ENCODE results near the gene MAG. TPM values are rescaled to one million over a fixed set of nuclear protein-coding genes. Genes with fewer than 3 reads are reported as not detected.
A peak's percentile ranks its signal among the peaks of the same experiment; 100 is the strongest.

The MAG gene
- total and polyA plus RNA-seq, 2 of the 13 experiments (the other 11 are each of a cell fraction or from before 2014, with no cell fraction given), result 0.20 to 1.3 TPM

DNA sequence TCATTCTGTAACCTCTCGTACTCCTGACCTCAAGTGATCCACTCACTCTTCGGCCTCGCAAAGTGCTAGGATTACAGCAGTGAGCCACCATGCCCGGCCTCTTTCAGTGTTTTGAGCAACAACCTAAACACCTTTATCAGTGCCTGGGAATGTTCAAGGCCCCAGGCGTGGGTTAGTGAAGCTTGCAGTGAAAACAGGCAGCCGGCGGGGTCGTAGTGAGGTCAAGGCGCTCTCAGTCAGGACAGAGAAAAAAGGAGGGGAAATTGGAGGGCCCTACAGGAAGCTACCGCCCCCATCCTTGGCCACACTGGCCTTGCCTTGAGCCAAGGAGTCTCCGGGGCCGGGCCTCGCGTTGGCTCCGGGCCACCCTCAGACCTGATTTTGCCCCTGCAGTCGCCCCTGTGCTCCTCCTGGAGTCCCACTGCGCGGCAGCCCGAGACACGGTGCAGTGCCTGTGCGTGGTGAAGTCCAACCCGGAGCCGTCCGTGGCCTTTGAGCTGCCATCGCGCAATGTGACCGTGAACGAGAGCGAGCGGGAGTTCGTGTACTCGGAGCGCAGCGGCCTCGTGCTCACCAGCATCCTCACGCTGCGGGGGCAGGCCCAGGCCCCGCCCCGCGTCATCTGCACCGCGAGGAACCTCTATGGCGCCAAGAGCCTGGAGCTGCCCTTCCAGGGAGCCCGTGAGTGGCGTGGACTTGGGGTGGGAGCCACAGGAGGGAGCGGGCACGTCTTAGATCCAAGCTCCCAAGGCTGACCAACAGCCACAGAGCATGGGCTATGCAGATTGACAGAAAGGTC is 17.7 kb downstream of the MAG start (continued):
- TF ChIP-seq, protein P1, sequence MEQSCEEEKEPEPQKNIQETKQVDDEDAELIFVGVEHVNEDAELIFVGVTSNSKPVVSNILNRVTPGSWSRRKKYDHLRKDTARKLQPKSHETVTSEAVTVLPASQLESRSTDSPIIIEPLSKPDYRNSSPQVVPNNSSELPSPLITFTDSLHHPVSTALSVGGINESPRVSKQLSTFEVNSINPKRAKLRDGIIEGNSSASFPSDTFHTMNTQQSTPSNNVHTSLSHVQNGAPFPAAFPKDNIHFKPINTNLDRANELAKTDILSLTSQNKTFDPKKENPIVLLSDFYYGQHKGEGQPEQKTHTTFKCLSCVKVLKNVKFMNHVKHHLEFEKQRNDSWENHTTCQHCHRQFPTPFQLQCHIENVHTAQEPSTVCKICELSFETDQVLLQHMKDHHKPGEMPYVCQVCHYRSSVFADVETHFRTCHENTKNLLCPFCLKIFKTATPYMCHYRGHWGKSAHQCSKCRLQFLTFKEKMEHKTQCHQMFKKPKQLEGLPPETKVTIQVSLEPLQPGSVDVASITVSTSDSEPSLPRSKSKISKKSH (CRISPR knock-in tag; IDR thresholded peaks at IDR 0.05; ENCODE audit: borderline replicate concordance), result 0 out of 2 replicates have a peak, but pooled peaks have one; percentile 15
- TF ChIP-seq, protein P2, sequence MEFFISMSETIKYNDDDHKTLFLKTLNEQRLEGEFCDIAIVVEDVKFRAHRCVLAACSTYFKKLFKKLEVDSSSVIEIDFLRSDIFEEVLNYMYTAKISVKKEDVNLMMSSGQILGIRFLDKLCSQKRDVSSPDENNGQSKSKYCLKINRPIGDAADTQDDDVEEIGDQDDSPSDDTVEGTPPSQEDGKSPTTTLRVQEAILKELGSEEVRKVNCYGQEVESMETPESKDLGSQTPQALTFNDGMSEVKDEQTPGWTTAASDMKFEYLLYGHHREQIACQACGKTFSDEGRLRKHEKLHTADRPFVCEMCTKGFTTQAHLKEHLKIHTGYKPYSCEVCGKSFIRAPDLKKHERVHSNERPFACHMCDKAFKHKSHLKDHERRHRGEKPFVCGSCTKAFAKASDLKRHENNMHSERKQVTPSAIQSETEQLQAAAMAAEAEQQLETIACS (CRISPR knock-in tag; IDR thresholded peaks at IDR 0.05), result no peak
- TF ChIP-seq, protein P3, sequence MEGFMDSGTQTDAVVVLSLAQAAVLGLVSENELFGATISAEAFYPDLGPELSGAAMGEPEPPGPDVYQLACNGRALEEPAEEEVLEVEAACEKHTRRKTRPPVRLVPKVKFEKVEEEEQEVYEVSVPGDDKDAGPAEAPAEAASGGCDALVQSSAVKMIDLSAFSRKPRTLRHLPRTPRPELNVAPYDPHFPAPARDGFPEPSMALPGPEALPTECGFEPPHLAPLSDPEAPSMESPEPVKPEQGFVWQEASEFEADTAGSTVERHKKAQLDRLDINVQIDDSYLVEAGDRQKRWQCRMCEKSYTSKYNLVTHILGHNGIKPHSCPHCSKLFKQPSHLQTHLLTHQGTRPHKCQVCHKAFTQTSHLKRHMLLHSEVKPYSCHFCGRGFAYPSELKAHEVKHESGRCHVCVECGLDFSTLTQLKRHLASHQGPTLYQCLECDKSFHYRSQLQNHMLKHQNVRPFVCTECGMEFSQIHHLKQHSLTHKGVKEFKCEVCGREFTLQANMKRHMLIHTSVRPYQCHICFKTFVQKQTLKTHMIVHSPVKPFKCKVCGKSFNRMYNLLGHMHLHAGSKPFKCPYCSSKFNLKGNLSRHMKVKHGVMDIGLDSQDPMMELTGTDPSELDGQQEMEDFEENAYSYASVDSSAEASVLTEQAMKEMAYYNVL (CRISPR knock-in tag; IDR thresholded peaks at IDR 0.05; ENCODE audit: borderline replicate concordance), result peak; percentile 57; the same call in 1 of the 2 replicates
- TF ChIP-seq, protein P4, sequence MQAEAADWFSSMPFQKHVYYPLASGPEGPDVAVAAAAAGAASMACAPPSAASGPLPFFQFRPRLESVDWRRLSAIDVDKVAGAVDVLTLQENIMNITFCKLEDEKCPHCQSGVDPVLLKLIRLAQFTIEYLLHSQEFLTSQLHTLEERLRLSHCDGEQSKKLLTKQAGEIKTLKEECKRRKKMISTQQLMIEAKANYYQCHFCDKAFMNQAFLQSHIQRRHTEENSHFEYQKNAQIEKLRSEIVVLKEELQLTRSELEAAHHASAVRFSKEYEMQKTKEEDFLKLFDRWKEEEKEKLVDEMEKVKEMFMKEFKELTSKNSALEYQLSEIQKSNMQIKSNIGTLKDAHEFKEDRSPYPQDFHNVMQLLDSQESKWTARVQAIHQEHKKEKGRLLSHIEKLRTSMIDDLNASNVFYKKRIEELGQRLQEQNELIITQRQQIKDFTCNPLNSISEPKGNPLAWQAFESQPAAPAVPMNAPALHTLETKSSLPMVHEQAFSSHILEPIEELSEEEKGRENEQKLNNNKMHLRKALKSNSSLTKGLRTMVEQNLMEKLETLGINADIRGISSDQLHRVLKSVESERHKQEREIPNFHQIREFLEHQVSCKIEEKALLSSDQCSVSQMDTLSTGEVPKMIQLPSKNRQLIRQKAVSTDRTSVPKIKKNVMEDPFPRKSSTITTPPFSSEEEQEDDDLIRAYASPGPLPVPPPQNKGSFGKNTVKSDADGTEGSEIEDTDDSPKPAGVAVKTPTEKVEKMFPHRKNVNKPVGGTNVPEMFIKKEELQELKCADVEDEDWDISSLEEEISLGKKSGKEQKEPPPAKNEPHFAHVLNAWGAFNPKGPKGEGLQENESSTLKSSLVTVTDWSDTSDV (CRISPR knock-in tag; IDR thresholded peaks at IDR 0.05), result peak; percentile 52; the same call in 1 of the 2 replicates
- TF ChIP-seq BCL6 (CRISPR knock-in tag; IDR thresholded peaks at IDR 0.05), result peak; percentile 80
- peak; percentile 29; the same call in 1 of the 2 replicates for TF ChIP-seq ARNT2 (CRISPR knock-in tag; IDR thresholded peaks at IDR 0.05; ENCODE audit: low read depth)
- TF ChIP-seq, protein P5, sequence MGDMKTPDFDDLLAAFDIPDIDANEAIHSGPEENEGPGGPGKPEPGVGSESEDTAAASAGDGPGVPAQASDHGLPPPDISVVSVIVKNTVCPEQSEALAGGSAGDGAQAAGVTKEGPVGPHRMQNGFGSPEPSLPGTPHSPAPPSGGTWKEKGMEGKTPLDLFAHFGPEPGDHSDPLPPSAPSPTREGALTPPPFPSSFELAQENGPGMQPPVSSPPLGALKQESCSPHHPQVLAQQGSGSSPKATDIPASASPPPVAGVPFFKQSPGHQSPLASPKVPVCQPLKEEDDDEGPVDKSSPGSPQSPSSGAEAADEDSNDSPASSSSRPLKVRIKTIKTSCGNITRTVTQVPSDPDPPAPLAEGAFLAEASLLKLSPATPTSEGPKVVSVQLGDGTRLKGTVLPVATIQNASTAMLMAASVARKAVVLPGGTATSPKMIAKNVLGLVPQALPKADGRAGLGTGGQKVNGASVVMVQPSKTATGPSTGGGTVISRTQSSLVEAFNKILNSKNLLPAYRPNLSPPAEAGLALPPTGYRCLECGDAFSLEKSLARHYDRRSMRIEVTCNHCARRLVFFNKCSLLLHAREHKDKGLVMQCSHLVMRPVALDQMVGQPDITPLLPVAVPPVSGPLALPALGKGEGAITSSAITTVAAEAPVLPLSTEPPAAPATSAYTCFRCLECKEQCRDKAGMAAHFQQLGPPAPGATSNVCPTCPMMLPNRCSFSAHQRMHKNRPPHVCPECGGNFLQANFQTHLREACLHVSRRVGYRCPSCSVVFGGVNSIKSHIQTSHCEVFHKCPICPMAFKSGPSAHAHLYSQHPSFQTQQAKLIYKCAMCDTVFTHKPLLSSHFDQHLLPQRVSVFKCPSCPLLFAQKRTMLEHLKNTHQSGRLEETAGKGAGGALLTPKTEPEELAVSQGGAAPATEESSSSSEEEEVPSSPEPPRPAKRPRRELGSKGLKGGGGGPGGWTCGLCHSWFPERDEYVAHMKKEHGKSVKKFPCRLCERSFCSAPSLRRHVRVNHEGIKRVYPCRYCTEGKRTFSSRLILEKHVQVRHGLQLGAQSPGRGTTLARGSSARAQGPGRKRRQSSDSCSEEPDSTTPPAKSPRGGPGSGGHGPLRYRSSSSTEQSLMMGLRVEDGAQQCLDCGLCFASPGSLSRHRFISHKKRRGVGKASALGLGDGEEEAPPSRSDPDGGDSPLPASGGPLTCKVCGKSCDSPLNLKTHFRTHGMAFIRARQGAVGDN (CRISPR knock-in tag; IDR thresholded peaks at IDR 0.05), result peak; percentile 77
- TF ChIP-seq EP300 (IDR thresholded peaks at IDR 0.05; ENCODE audit: low read depth in 2 of 2, low read length in 2 of 2), result peak in 1 of 2 experiments; percentile 87; a peak in 2 of 4 replicates
- TF ChIP-seq EP300 (CRISPR knock-in tag; IDR thresholded peaks at IDR 0.05; ENCODE audit: borderline replicate concordance), result peak; percentile 59; the same call in 1 of the 2 replicates
- TF ChIP-seq ZNF709 (CRISPR knock-in tag; IDR thresholded peaks at IDR 0.05), result no peak
- TF ChIP-seq, protein P6, sequence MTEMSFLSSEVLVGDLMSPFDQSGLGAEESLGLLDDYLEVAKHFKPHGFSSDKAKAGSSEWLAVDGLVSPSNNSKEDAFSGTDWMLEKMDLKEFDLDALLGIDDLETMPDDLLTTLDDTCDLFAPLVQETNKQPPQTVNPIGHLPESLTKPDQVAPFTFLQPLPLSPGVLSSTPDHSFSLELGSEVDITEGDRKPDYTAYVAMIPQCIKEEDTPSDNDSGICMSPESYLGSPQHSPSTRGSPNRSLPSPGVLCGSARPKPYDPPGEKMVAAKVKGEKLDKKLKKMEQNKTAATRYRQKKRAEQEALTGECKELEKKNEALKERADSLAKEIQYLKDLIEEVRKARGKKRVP (CRISPR knock-in tag; IDR thresholded peaks at IDR 0.05), result peak in 1 of 2 experiments; percentile 22; a peak in 1 of 4 replicates
- no peak for TF ChIP-seq SOX13 (IDR thresholded peaks at IDR 0.05)
- TF ChIP-seq SOX13 (CRISPR knock-in tag; conservative IDR thresholded peaks at IDR 0.05 in 1 of 2, IDR thresholded peaks at IDR 0.05 in 1 of 2), result peak in 1 of 2 experiments; percentile 73; a peak in 2 of 4 replicates
